Neural cell (in vitro differentiated cells): Measurements from ENCODE around the gene LAPTM5. TPM values are rescaled to one million over a fixed set of nuclear protein-coding genes. Genes with fewer than 3 reads are reported as not detected.

Source experiments
- H2AFZ ChIP-seq: fragments of 200-600, 300-800 bp; sonication (generic), shearing (Covaris generic); 2 replicates; pipeline ENCODE4 v1.6.0; 2014; ENCODE audit warnings: low read depth, mild to moderate bottlenecking, antibody characterized with exemption, low read length, moderate library complexity
- H3F3A ChIP-seq: fragments of 200-600 bp; shearing (Covaris generic); 2 replicates; pipeline ENCODE4 v1.6.1; 2016; ENCODE audit warnings: mild to moderate bottlenecking, moderate library complexity, mixed read lengths, antibody characterized with exemption, low read length; ENCODE audit not compliant: insufficient read depth, poor library complexity, severe bottlenecking
- H3K27ac ChIP-seq: fragments of 200-600, 300-800 bp; sonication (generic), shearing (Covaris generic); 2 replicates; pipeline ENCODE4 v1.5.1; 2014; ENCODE audit warnings: mild to moderate bottlenecking, low read length, moderate library complexity
- H3K27me3 ChIP-seq: fragments of 300-800, 200-600 bp; sonication (generic), shearing (Covaris generic); 2 replicates; pipeline ENCODE4 v1.6.0; 2014; ENCODE audit warnings: mild to moderate bottlenecking, low read depth, low read length, moderate library complexity; ENCODE audit not compliant: insufficient read depth
- H3K36me3 ChIP-seq: fragments of 300-800, 200-600 bp; sonication (generic), shearing (Covaris generic); 2 replicates; pipeline ENCODE4 v1.5.1; 2014; ENCODE audit warnings: mild to moderate bottlenecking, antibody characterized with exemption, low read length, moderate library complexity; ENCODE audit not compliant: insufficient read depth
- H3K4me2 ChIP-seq: fragments of 300-800, 200-600 bp; sonication (generic), shearing (Covaris generic); 2 replicates; pipeline ENCODE4 v1.6.0; 2014; ENCODE audit warnings: mild to moderate bottlenecking, low read length
- H3K4me3 ChIP-seq: fragments of 300-800, 200-600 bp; sonication (generic), shearing (Covaris generic); 2 replicates; pipeline ENCODE4 v1.5.1; 2014; ENCODE audit warnings: mild to moderate bottlenecking, low read length, moderate library complexity
- H3K79me2 ChIP-seq: fragments of 200-600 bp; shearing (Covaris generic); replicated peaks from 2 replicates; pipeline ENCODE4 v1.6.0; 2014; ENCODE audit warnings: mild to moderate bottlenecking, low read length, moderate library complexity; ENCODE audit not compliant: insufficient read depth
- H3K9ac ChIP-seq: fragments of 300-800, 200-600 bp; sonication (generic), shearing (Covaris generic); 2 replicates; pipeline ENCODE4 v1.6.1; 2016; ENCODE audit warnings: mild to moderate bottlenecking, low read length, mixed read lengths
- H3K9me2 ChIP-seq: fragments of 200-600 bp; shearing (Covaris generic); 2 replicates; pipeline ENCODE4 v1.6.1; 2016; ENCODE audit warnings: mild to moderate bottlenecking, low read length, mixed read lengths; ENCODE audit not compliant: insufficient read depth
- H3K9me3 ChIP-seq: fragments of 200-600, 300-800 bp; sonication (generic), shearing (Covaris generic); 2 replicates; pipeline ENCODE4 v1.6.1; 2016; ENCODE audit warnings: mild to moderate bottlenecking, mixed run types, low read length, moderate library complexity, mixed read lengths
- H4K20me1 ChIP-seq: fragments of 200-600 bp; shearing (Covaris generic); 2 replicates; pipeline ENCODE4 v1.6.1; 2016; ENCODE audit warnings: mild to moderate bottlenecking, mixed run types; ENCODE audit not compliant: insufficient read depth
- CTCF ChIP-seq: fragments of 450-650 bp; IDR thresholded peaks from 2 replicates; pipeline ENCODE4 v1.5.1; 2014; ENCODE audit warnings: antibody characterized with exemption, mild to moderate bottlenecking, moderate library complexity; ENCODE audit not compliant: poor library complexity, severe bottlenecking
- EP300 ChIP-seq: fragments of 450-650 bp; conservative IDR thresholded peaks from 2 replicates; pipeline ENCODE4 v1.6.1; 2014; ENCODE audit warnings: antibody characterized with exemption, mild to moderate bottlenecking, moderate library complexity; ENCODE audit not compliant: poor library complexity, severe bottlenecking
- EZH2 ChIP-seq: fragments of 200-600, 300-800 bp; shearing (Covaris generic), sonication (generic); IDR thresholded peaks from 2 replicates; pipeline ENCODE4 v1.6.1; 2014; ENCODE audit warnings: antibody characterized with exemption, low read length, borderline replicate concordance, mild to moderate bottlenecking; ENCODE audit not compliant: insufficient read depth, poor library complexity, severe bottlenecking
- MXI1 ChIP-seq: fragments of 450-650 bp; conservative IDR thresholded peaks from 2 replicates; pipeline ENCODE4 v1.6.1; 2014; ENCODE audit warnings: antibody characterized with exemption, mild to moderate bottlenecking; ENCODE audit not compliant: poor library complexity, severe bottlenecking
- POLR2AphosphoS5 ChIP-seq: IDR thresholded peaks from 2 replicates; pipeline ENCODE4 v1.6.1; 2012
- RAD21 ChIP-seq: fragments of 450-650 bp; conservative IDR thresholded peaks from 2 replicates; pipeline ENCODE4 v1.6.1; 2014; ENCODE audit warnings: antibody characterized with exemption, mild to moderate bottlenecking, moderate library complexity
- REST ChIP-seq: IDR thresholded peaks from 2 replicates; pipeline ENCODE4 v1.6.1; 2012; ENCODE audit warnings: borderline replicate concordance
- SMC3 ChIP-seq: fragments of 450-650 bp; conservative IDR thresholded peaks from 2 replicates; pipeline ENCODE4 v1.6.1; 2014; ENCODE audit warnings: antibody characterized with exemption, mild to moderate bottlenecking, moderate library complexity; ENCODE audit not compliant: poor library complexity
- TAF1 ChIP-seq: IDR thresholded peaks from 2 replicates; pipeline ENCODE4 v1.6.1; 2012; ENCODE audit warnings: low read depth
- polyA plus RNA-seq: library from polyadenylated mRNA; depleted of rRNA; stranded (reverse); fragments of >200 nt; gene quantifications from 2 replicates; pipeline ENCODE4 v1.2.3, GENCODE V29; 2014

Gene LAPTM5
- polyA plus RNA-seq, 1 donor from 2014 or later, result 0.12 TPM

GRCh38 chr1:30785181-30785580, 27.6 kb upstream of the LAPTM5 start:
- TF ChIP-seq TAF1 (no peak), CTCF (no peak), REST (no peak)
- H3K36me3 ChIP-seq, result no peaks in the 10 kb centered on the region
- no peaks in the 10 kb centered on the region for H3K79me2 ChIP-seq
- H3K27me3 ChIP-seq, result no peaks in the 10 kb centered on the region
- H3K4me3 ChIP-seq, result no peak overlapping the region
- no peaks in the 10 kb centered on the region for H3F3A ChIP-seq
- no peak overlapping the region for H3K4me2 ChIP-seq
- no peak overlapping the region for H3K9ac ChIP-seq
- no peak overlapping the region for H2AFZ ChIP-seq
- H4K20me1 ChIP-seq, result no peaks in the 10 kb centered on the region
- no peak overlapping the region for H3K27ac ChIP-seq
- no peaks in the 10 kb centered on the region for H3K9me2 ChIP-seq
- H3K9me3 ChIP-seq, result no peaks in the 10 kb centered on the region

GRCh38 chr1:30783256-30783915, 25.8 kb upstream of the LAPTM5 start:
- Histone ChIP-seq H3F3A (no peaks in the 10 kb centered on the region), H2AFZ (no peak overlapping the region), H3K4me2 (no peak overlapping the region), H3K9ac (no peak overlapping the region), H3K79me2 (no peaks in the 10 kb centered on the region), H3K4me3 (no peak overlapping the region), H3K9me3 (no peaks in the 10 kb centered on the region), H3K36me3 (no peaks in the 10 kb centered on the region), H3K27me3 (no peaks in the 10 kb centered on the region), H3K9me2 (no peaks in the 10 kb centered on the region), H4K20me1 (no peaks in the 10 kb centered on the region), H3K27ac (no peak overlapping the region)
- TF ChIP-seq RAD21 (no peak), EZH2 (no peak), EP300 (no peak), SMC3 (no peak), POLR2AphosphoS5 (no peak), MXI1 (no peak), REST (no peak), TAF1 (no peak), CTCF (no peak)
